ENCODE measurements around the gene FAM98C.

GRCh38 chr19:38369584-38369983 is 33.3 kb upstream of the FAM98C start:
- TF ChIP-seq ZBTB33 (IDR thresholded peaks at IDR 0.05) (no peak), CTCF (IDR thresholded peaks at IDR 0.05; ENCODE audit: low read depth, low read length, missing input control) (no peak)
